ENCODE data around the gene MED13L. TPM values are rescaled to one million over a fixed set of nuclear protein-coding genes. Genes with fewer than 3 reads are reported as not detected.

MED13L gene
- total RNA-seq, 1 experiment from 2014 or later = 80.5 TPM

- no peak for TF ChIP-seq CREB1 (CRISPR knock-in tag; IDR thresholded peaks at IDR 0.05)
- no peak for TF ChIP-seq ATF3 (CRISPR knock-in tag; conservative IDR thresholded peaks at IDR 0.05)
- TF ChIP-seq E2F5 (CRISPR knock-in tag; IDR thresholded peaks at IDR 0.05) = no peak
- no peak for TF ChIP-seq ZNF532 (CRISPR knock-in tag; IDR thresholded peaks at IDR 0.05; ENCODE audit: borderline replicate concordance)
- no peak for TF ChIP-seq ZNF263 (CRISPR knock-in tag; IDR thresholded peaks at IDR 0.05; ENCODE audit: low read depth)
- no peak for TF ChIP-seq AR (CRISPR knock-in tag; IDR thresholded peaks at IDR 0.05)
- no peak for TF ChIP-seq GABPB1 (CRISPR knock-in tag; IDR thresholded peaks at IDR 0.05)
- TF ChIP-seq MLX (CRISPR knock-in tag; IDR thresholded peaks at IDR 0.05) = no peak
- no peak for TF ChIP-seq JUN (CRISPR knock-in tag; IDR thresholded peaks at IDR 0.05)
- ChIA-PET POLR2A (interaction anchor here (0.7 kb wide), 1 partner anchor 33 kb away, joined by 3 read pairs; no protein-coding TSS in a partner anchor), CTCF (no interaction called here)
- H3K27me3 Mint-ChIP-seq (ENCODE audit: low read depth) = no peaks in the 10 kb centered on the region
- H3K9me3 Mint-ChIP-seq = no peaks in the 10 kb centered on the region
- H3K36me3 Mint-ChIP-seq = no peaks in the 10 kb centered on the region
- no peak for DNase-seq (ENCODE audit: low spot score)
- H3K4me3 Mint-ChIP-seq = no peak overlapping the region
- H3K4me1 Mint-ChIP-seq = peaks cover 46% of the 10 kb centered on the region
- ATAC-seq = no peak; the same call in 1 of the 2 replicates
- peak overlapping the region; percentile 12; the same call in 1 of the 2 replicates for H3K27ac Mint-ChIP-seq
These were observed 64.5 kb downstream of the MED13L start for GRCh38 chr12:116213014-116213413.

GRCh38 chr12:116210762-116211161, 66.7 kb downstream of the MED13L start:
- H3K4me1 Mint-ChIP-seq = peaks cover 61% of the 10 kb centered on the region
- no peak for TF ChIP-seq ZNF263 (CRISPR knock-in tag; IDR thresholded peaks at IDR 0.05; ENCODE audit: low read depth)
- no peak for TF ChIP-seq CDX4 (CRISPR knock-in tag; IDR thresholded peaks at IDR 0.05; ENCODE audit: borderline replicate concordance)
- no peak for TF ChIP-seq PREB (CRISPR knock-in tag; IDR thresholded peaks at IDR 0.05; ENCODE audit: borderline replicate concordance)
- TF ChIP-seq FOXP4 (CRISPR knock-in tag; IDR thresholded peaks at IDR 0.05) = no peak
- no peak for TF ChIP-seq MAX (CRISPR knock-in tag; IDR thresholded peaks at IDR 0.05)
- TF ChIP-seq ZNF138 (CRISPR knock-in tag; conservative IDR thresholded peaks at IDR 0.05) = no peak
- TF ChIP-seq E2F4 (CRISPR knock-in tag; IDR thresholded peaks at IDR 0.05; ENCODE audit: borderline replicate concordance, low read depth) = no peak
- H3K27me3 Mint-ChIP-seq (ENCODE audit: low read depth) = no peaks in the 10 kb centered on the region
- ChIA-PET POLR2A (no interaction called here), CTCF (no interaction called here)
- H3K36me3 Mint-ChIP-seq = no peaks in the 10 kb centered on the region
- H3K9me3 Mint-ChIP-seq = no peaks in the 10 kb centered on the region
- H3K4me3 Mint-ChIP-seq = no peak overlapping the region
- DNase-seq (ENCODE audit: low spot score) (no peak), ATAC-seq (no peak)
- peak overlapping the region; percentile 6; the same call in 1 of the 2 replicates for H3K27ac Mint-ChIP-seq

All from WTC11 (cell line).